ENCODE data around the gene SPOCK1. TPM values are rescaled to one million over a fixed set of nuclear protein-coding genes. Genes with fewer than 3 reads are reported as not detected.

Gene SPOCK1
- total and polyA plus RNA-seq, 2 experiments from 2014 or later = 8.2 to 10.5 TPM

DNA sequence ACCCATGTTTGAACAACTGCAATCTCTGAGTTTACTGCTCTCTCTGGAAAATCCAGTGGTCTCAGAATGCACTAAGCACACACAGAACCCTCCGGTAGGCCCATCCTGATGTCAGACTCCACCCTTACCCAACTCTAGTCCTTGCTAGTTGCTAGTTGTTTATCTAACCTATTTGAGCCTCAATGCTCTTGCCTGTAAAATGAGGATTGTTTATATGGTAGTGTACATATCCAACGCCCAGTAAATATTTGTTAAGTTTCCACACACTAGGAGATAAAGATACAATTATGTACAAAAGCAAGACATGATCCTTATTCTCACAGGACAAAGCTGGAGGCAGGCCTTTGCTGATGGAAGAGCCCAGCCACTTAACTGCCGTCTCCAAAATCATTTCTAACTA lies 192.2 kb downstream of the SPOCK1 start:
- Histone ChIP-seq H3K79me2 (replicated peaks; ENCODE audit: insufficient read depth) (no peaks in the 10 kb centered on the region), H3K4me2 (no peak overlapping the region)
- H3K27me3 Mint-ChIP-seq (ENCODE audit: insufficient read depth, low read depth, poor library complexity) = peaks cover 3% of the 10 kb centered on the region

More for the DNA sequence above, 192.2 kb downstream of the SPOCK1 start:
- TF ChIP-seq, protein P1, sequence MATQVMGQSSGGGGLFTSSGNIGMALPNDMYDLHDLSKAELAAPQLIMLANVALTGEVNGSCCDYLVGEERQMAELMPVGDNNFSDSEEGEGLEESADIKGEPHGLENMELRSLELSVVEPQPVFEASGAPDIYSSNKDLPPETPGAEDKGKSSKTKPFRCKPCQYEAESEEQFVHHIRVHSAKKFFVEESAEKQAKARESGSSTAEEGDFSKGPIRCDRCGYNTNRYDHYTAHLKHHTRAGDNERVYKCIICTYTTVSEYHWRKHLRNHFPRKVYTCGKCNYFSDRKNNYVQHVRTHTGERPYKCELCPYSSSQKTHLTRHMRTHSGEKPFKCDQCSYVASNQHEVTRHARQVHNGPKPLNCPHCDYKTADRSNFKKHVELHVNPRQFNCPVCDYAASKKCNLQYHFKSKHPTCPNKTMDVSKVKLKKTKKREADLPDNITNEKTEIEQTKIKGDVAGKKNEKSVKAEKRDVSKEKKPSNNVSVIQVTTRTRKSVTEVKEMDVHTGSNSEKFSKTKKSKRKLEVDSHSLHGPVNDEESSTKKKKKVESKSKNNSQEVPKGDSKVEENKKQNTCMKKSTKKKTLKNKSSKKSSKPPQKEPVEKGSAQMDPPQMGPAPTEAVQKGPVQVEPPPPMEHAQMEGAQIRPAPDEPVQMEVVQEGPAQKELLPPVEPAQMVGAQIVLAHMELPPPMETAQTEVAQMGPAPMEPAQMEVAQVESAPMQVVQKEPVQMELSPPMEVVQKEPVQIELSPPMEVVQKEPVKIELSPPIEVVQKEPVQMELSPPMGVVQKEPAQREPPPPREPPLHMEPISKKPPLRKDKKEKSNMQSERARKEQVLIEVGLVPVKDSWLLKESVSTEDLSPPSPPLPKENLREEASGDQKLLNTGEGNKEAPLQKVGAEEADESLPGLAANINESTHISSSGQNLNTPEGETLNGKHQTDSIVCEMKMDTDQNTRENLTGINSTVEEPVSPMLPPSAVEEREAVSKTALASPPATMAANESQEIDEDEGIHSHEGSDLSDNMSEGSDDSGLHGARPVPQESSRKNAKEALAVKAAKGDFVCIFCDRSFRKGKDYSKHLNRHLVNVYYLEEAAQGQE (IDR thresholded peaks at IDR 0.05; ENCODE audit: unreplicated experiment) = no peak
- TF ChIP-seq, protein P2, sequence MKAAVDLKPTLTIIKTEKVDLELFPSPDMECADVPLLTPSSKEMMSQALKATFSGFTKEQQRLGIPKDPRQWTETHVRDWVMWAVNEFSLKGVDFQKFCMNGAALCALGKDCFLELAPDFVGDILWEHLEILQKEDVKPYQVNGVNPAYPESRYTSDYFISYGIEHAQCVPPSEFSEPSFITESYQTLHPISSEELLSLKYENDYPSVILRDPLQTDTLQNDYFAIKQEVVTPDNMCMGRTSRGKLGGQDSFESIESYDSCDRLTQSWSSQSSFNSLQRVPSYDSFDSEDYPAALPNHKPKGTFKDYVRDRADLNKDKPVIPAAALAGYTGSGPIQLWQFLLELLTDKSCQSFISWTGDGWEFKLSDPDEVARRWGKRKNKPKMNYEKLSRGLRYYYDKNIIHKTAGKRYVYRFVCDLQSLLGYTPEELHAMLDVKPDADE (IDR thresholded peaks at IDR 0.05) = no peak
- TF ChIP-seq POLR2AphosphoS5 (IDR thresholded peaks at IDR 0.05; ENCODE audit: low read depth) (no peak), STAT1 (IDR thresholded peaks at IDR 0.05; ENCODE audit: unreplicated experiment) (no peak), ZNF331 (CRISPR knock-in tag; IDR thresholded peaks at IDR 0.05; ENCODE audit: low read depth) (no peak), EZH2phosphoT487 (IDR thresholded peaks at IDR 0.05; ENCODE audit: unreplicated experiment) (no peak), NANOG (IDR thresholded peaks at IDR 0.05; ENCODE audit: borderline replicate concordance) (no peak), EZH2 (IDR thresholded peaks at IDR 0.05; ENCODE audit: low read depth, unreplicated experiment) (no peak), ZNF114 (CRISPR knock-in tag; IDR thresholded peaks at IDR 0.05) (no peak), JUNB (IDR thresholded peaks at IDR 0.05; ENCODE audit: unreplicated experiment) (no peak), CREB1 (CRISPR knock-in tag; IDR thresholded peaks at IDR 0.05; ENCODE audit: low read depth) (no peak)
- TF ChIP-seq, protein P3, sequence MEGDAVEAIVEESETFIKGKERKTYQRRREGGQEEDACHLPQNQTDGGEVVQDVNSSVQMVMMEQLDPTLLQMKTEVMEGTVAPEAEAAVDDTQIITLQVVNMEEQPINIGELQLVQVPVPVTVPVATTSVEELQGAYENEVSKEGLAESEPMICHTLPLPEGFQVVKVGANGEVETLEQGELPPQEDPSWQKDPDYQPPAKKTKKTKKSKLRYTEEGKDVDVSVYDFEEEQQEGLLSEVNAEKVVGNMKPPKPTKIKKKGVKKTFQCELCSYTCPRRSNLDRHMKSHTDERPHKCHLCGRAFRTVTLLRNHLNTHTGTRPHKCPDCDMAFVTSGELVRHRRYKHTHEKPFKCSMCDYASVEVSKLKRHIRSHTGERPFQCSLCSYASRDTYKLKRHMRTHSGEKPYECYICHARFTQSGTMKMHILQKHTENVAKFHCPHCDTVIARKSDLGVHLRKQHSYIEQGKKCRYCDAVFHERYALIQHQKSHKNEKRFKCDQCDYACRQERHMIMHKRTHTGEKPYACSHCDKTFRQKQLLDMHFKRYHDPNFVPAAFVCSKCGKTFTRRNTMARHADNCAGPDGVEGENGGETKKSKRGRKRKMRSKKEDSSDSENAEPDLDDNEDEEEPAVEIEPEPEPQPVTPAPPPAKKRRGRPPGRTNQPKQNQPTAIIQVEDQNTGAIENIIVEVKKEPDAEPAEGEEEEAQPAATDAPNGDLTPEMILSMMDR (conservative IDR thresholded peaks at IDR 0.05; ENCODE audit: low read depth in 2 of 2) = no peak
- TF ChIP-seq, protein P4, sequence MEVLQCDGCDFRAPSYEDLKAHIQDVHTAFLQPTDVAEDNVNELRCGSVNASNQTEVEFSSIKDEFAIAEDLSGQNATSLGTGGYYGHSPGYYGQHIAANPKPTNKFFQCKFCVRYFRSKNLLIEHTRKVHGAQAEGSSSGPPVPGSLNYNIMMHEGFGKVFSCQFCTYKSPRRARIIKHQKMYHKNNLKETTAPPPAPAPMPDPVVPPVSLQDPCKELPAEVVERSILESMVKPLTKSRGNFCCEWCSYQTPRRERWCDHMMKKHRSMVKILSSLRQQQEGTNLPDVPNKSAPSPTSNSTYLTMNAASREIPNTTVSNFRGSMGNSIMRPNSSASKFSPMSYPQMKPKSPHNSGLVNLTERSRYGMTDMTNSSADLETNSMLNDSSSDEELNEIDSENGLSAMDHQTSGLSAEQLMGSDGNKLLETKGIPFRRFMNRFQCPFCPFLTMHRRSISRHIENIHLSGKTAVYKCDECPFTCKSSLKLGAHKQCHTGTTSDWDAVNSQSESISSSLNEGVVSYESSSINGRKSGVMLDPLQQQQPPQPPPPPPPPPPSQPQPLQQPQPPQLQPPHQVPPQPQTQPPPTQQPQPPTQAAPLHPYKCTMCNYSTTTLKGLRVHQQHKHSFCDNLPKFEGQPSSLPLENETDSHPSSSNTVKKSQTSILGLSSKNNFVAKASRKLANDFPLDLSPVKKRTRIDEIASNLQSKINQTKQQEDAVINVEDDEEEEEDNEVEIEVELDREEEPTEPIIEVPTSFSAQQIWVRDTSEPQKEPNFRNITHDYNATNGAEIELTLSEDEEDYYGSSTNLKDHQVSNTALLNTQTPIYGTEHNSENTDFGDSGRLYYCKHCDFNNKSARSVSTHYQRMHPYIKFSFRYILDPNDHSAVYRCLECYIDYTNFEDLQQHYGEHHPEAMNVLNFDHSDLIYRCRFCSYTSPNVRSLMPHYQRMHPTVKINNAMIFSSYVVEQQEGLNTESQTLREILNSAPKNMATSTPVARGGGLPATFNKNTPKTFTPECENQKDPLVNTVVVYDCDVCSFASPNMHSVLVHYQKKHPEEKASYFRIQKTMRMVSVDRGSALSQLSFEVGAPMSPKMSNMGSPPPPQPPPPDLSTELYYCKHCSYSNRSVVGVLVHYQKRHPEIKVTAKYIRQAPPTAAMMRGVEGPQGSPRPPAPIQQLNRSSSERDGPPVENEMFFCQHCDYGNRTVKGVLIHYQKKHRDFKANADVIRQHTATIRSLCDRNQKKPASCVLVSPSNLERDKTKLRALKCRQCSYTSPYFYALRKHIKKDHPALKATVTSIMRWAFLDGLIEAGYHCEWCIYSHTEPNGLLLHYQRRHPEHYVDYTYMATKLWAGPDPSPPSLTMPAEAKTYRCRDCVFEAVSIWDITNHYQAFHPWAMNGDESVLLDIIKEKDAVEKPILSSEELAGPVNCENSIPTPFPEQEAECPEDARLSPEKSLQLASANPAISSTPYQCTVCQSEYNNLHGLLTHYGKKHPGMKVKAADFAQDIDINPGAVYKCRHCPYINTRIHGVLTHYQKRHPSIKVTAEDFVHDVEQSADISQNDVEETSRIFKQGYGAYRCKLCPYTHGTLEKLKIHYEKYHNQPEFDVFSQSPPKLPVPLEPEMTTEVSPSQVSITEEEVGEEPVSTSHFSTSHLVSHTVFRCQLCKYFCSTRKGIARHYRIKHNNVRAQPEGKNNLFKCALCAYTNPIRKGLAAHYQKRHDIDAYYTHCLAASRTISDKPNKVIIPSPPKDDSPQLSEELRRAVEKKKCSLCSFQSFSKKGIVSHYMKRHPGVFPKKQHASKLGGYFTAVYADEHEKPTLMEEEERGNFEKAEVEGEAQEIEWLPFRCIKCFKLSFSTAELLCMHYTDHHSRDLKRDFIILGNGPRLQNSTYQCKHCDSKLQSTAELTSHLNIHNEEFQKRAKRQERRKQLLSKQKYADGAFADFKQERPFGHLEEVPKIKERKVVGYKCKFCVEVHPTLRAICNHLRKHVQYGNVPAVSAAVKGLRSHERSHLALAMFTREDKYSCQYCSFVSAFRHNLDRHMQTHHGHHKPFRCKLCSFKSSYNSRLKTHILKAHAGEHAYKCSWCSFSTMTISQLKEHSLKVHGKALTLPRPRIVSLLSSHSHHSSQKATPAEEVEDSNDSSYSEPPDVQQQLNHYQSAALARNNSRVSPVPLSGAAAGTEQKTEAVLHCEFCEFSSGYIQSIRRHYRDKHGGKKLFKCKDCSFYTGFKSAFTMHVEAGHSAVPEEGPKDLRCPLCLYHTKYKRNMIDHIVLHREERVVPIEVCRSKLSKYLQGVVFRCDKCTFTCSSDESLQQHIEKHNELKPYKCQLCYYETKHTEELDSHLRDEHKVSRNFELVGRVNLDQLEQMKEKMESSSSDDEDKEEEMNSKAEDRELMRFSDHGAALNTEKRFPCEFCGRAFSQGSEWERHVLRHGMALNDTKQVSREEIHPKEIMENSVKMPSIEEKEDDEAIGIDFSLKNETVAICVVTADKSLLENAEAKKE (CRISPR knock-in tag; IDR thresholded peaks at IDR 0.05) = no peak
- Histone ChIP-seq H3K4me3 (no peak overlapping the region), H3K36me3 (ENCODE audit: insufficient read depth) (no peaks in the 10 kb centered on the region), H2AFZ (no peak overlapping the region), H3K4me1 (ENCODE audit: insufficient read depth) (peaks cover 15% of the 10 kb centered on the region; the same call in 1 of the 2 replicates), H3K27ac (ENCODE audit: low read depth) (no peak overlapping the region), H4K20me1 (replicated peaks; ENCODE audit: insufficient read depth) (no peaks in the 10 kb centered on the region), H3K27me3 (ENCODE audit: insufficient read depth) (no peaks in the 10 kb centered on the region), H3F3A (replicated peaks; ENCODE audit: low read depth) (no peaks in the 10 kb centered on the region), H3K9me2 (ENCODE audit: insufficient read depth) (no peaks in the 10 kb centered on the region)
- no peak overlapping the region for H3K4me3 Mint-ChIP-seq
- no peaks in the 10 kb centered on the region for H3K36me3 Mint-ChIP-seq (ENCODE audit: low read depth)
- no peak overlapping the region for H3K27ac Mint-ChIP-seq
- ATAC-seq (no peak), DNase-seq (ENCODE audit: low spot score) (no peak)
- no peaks in the 10 kb centered on the region for H3K9me3 Mint-ChIP-seq
- H3K4me1 Mint-ChIP-seq = peaks cover 29% of the 10 kb centered on the region

Measured in GM23338 (cell line).